NK-92 treated with Interleukin-12 subunit alpha and Interleukin-12 subunit beta, amount 100 ng/mL, for 24 hours (cell line): ENCODE data around the gene TCFL5.
A peak's percentile ranks its signal among the peaks of the same experiment; 100 is the strongest.

Experiments
- DNase-seq: peaks from one replicate; lab custom pipeline; 2025; lab: John Stamatoyannopoulos, UW

The TCFL5 gene

DNA sequence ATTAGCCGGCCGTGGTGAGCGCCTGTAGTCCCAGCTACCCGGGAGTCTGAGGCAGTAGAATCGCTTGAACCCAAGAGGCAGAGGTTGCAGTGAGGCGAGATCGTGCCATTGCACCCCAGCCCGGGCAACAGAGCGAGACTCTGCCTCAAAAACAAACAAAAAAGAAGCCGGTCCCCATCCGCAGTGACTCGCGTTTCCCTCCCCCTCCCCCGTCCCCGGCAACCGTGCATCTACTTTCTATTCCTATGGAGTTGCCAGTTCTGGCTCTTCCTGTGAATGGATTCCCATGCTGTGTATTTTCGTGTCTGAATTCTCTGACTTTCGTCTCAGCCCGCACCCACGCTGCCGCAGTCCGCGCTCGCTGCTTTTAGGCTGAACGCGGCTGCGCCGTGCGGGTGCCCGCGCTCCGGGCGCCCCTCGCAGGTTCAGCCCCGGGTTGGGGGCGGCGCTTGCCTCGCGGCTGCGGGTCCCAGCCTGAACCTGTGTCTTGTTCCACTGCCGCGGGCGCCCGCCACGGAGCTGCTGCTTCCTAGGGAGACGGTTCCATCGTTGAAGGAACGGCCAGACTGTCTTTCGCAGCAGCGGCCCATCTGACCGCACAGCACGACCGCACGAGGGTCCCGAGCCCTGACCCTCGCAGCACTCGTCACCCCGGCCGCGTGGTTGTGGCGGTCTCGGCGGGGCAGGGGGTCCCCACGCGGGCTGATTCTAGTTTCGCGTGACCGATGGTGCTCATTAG lies 66.4 kb downstream of the TCFL5 start:
- DNase-seq: peak; percentile 58

DNA sequence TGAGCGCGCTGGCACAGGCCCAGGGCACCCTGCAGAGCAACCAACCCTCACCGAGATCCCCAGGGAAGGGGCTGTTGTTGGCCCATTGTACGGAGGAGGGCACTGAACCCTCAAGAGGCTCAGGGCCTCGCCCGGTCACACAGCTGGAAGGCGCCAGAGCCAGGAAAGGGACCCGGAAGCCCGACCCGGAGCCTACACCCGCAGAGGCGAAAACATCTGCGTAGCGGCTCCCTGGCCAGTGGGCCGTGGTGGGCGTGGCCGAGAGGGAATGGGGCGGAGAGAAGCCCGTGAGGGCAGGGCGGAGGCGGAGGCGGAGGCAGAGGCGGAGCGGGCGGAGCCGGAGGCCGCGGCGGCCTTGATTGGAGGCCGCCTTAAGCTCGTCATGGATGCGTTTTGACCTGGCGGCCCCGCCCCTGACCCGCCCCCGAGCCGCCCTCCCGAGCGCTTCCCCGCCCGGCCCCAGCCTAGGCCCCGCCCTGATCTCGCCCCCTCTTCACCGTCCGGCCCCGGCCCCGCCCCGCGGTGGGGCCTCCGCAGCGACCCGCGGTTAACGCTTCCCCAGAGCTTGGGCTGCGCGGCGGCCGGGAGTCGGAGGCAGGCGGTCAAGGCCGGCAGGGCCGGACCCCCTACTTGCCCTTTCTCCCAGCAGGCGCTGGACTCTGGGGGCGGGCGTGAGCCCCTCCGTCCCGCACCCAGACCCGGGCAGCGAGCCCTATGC lies 67.5 kb downstream of the TCFL5 start:
- DNase-seq: peak; percentile 88

DNA sequence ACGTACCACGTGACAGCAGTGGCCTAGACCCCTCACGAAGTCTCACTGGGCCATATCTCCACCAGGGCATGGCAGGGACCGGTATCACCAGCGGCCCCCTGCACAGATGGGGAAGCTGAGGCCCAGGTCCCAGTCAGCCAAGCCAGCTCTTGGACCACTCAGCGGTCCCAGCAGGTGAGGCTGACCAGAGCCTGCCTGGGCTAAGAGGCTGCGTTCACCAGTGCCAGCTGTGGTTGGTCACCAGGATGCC lies 67.9 kb downstream of the TCFL5 start:
- DNase-seq: no peak

DNA sequence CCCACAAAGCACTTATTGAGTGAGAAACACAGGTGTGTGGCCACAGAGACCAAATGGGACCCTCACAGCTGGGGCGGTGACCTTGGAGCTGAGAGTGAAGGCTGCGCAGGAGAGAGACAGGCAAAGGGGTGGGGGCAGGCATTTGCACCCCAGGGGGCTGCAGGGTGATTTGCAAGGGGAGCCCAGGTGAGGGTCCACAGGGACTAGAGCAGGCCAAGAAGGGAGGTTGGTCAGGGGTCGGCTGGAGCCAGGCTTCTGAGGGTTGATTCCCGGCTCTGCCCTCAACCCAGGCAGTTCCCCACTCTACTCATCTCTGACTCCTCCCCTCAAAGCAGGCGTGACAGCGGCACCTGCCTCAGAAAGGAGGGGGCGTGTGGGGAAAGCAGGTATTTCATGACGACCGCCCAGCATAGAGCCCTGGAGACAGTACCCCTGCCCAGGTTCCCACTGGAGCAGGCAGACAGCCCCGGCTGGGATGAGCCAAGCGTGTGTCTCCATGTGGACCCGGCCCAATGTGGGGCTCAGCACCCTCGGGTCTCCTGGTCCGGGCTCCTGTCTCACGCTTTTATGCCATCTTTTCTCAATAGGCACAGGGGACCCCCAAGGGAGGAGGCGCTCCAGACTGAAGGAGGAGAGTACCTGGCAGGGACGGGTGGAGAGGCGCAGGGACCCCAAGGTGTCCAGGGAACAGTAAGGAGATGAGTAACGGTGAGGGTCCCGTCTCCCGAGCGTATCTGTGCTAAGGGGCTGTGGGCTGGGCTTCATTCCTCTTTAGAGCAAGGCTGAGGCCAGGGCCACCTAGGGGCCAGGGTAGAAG lies 68.5 kb downstream of the TCFL5 start:
- DNase-seq: no peak

DNA sequence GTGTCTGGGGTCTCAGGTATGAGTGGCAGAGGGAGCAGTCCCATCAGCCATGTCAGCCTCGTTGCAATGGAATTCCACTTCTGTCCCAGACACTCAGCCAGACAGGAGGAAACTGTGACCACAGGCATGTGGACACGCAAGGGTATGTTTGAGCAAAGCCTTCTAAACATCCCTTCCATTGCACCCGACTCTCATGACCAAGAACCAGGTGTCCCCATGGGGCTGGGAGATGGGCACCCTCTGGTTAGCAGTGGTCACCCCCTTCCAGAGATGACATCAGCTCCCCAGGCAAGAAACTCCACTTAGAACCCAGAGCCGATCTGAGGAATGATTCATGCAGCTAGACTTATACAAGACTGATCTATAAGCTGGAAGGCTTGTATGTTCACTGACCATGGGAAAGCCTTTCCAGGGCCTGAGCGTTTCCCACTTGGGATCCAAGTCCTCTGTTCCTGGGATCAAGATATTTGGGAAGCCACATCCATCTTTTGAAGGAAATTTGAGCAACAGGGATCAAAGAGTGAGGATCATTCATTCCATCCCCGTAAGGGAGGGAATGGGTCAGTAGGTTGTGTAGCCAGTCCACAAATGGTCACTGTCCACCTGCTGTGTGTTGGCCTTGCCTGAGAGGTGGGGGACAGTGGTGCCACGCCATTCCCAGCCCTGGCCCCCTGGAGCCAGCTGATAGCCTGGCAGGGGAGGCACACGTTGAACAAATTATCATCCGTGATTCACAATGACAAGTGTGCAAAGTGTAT lies 69.3 kb downstream of the TCFL5 start:
- DNase-seq: no peak

DNA sequence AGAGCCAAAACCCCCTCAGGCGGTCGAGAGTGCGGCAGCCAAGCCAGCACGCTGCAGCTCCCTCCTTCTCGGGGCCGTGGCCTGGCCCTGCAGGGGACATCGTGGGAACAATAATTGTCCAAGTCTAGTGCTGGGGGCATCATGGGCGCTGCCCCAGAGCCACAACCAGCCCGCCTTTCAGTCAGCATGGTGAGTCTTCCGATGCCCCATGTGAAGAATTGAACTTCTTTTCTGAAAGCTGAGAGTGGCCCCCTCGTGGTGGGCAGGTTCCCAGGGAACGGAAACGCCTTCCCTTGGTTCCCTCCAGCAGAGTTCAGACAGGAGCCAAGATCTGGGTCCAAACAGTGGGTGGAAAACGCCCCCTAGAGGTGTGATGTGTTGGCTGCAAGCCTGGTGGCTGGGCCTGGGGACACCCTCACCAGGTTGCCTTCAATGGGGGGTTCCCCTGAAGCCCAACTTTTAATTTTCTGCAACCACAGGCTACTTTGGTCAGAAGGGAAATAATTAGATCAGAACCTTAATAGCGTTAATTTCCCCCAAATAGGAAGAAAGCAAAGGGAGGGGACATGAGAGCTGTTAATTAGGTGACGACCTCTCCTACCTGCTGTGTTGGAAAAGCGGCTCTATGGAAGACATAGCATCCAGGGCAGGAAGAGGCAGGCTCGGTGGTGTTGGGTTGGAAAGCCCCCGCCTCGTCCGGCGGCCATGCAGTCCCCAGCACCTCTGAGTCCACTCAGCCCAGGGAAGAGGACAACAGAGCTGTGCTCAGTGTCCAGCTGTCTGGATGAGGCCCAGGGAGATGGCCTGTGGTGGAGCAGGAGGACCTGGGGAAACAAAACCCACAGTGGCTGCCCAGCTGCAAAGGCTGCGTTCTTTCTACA lies 70.1 kb downstream of the TCFL5 start:
- peak; percentile 66 for DNase-seq
